ENCODE measurements around the gene PELO.

GRCh38 chr5:52767766-52768480, 19.8 kb upstream of the PELO start:
- TF ChIP-seq, protein P1, sequence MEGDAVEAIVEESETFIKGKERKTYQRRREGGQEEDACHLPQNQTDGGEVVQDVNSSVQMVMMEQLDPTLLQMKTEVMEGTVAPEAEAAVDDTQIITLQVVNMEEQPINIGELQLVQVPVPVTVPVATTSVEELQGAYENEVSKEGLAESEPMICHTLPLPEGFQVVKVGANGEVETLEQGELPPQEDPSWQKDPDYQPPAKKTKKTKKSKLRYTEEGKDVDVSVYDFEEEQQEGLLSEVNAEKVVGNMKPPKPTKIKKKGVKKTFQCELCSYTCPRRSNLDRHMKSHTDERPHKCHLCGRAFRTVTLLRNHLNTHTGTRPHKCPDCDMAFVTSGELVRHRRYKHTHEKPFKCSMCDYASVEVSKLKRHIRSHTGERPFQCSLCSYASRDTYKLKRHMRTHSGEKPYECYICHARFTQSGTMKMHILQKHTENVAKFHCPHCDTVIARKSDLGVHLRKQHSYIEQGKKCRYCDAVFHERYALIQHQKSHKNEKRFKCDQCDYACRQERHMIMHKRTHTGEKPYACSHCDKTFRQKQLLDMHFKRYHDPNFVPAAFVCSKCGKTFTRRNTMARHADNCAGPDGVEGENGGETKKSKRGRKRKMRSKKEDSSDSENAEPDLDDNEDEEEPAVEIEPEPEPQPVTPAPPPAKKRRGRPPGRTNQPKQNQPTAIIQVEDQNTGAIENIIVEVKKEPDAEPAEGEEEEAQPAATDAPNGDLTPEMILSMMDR (IDR thresholded peaks at IDR 0.05; ENCODE audit: low read depth, low read length, poor library complexity, severe bottlenecking) = no peak
- no peak for TF ChIP-seq EZH2phosphoT487 (IDR thresholded peaks at IDR 0.05; ENCODE audit: borderline replicate concordance, low read length)

Data from DOHH2 (cell line).